ENCODE results near the gene PTF1A. TPM values are rescaled to one million over a fixed set of nuclear protein-coding genes. Genes with fewer than 3 reads are reported as not detected.
"Not testable (repeated sequence)": the region's sequence is repeated elsewhere in the genome, so short reads cannot be mapped to it uniquely, and the experiment has no call there.

The PTF1A gene
- total RNA-seq, 1 donor = not detected

DNA sequence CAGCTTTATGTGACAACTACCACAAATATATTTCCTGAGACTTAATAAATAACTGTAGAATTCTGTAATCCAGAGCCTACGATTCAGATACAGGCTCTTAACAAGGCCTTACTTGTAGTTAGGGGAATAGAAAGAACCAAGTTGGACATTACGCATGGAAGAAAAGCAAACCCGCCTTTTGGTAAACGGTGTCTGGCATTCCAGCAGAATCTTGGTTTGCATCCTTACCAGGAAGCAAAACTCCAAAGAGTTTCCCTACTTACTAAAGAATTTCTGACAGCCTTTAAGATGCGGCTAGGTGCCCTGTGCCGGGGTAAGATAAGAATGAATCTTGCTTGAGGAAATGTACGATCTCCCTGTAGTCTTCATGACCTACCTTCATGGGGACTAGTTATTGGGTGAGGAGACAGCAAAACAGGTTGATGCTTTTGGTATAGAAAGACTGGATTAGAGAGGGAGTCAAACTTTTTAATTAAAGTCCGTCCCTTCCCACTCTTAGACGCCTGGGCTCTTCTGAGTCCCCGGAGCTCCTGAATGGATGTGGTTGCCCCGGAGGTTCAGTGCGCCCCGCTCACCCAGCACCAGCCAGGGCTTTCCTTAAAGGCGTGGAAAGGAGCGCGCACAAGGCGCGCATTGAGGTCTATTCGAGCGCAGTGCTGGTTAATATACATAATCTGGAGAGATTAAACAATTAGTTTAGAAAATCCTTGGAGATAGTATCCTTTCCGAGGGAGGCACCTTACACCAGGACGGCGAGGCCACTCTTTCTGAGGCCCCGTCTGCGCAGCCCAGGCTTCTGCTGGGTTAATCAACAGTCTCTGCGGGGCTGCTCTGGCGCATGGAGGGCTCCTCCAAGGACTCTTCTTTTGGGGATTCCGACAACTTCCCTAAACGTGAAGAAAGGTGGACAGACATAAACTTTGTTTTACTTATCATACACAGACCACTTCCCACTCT, 11.5 kb downstream of the PTF1A start:
- DNase-seq (ENCODE audit: low read depth in 2 of 3, low spot score in 2 of 3) = no peak

DNA sequence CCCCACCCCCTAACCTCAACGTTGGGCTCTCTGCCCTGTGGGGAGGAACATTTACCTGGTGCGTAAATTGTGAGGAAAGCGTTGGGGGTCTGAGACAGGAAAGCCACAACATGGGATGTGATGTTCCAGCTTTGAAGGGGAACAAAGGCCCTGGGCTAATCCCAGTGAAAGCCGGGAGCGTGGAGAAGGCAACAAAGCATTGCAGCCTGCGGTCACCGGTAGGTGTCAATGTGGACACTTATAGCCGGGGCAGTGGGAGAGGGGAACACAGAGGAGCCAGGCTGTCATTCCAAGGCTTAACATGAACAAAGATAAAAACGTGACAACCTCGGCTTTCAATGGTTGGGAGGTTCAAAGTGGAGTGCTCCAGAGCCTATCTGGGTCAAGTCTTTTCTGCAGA, 12.7 kb downstream of the PTF1A start:
- DNase-seq (ENCODE audit: low read depth in 2 of 3, low spot score in 2 of 3) = no peak

DNA sequence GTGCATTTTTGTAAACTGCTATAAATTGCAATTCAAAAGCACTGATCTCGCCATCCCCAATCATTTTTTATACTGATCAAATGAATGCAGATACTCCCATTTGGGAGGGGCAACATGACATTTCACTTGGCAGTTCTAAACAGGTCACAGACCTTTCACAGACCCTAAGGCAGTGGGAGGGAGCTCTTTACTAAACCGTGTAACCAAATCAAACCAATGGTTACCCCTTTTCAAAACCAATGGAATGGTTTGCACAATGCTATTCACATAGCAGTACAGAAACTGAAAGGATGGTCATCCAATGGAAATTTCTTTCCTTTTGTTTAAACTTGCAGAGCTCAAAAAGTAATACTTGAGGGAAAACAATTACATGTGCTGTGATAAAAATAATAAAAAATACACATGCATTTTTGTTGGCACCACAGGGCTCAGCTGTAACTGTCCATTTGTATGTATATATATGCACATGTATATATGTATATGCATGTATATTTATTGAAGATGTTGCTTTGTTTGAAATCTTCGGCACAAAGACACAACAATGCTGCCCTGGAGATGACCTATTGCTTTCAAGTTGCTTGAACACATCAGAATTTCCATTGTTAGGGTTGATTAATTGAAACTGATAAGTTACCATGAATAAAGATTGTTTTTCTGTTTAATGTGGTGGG, 14.0 kb downstream of the PTF1A start:
- DNase-seq (ENCODE audit: low read depth in 2 of 3, low spot score in 2 of 3) = no peak

DNA sequence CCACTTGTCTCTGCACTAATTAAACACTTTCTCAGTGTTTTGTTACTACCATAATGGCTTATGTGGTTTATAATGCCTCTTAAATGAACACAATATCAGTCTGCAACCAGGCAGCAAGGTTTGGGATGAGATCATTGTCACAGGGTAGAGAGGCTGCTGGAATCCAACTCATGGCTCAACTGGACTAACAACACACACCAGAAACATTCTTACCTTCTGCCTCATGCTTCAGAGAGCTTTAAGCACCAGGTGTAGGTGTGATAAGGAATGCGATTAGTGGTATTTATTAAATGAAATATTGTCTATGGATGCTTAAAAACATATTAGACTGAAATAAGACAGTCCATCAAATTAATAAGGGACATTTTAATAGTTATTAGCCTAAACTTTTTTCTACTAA, 25.4 kb downstream of the PTF1A start:
- no peak for DNase-seq (ENCODE audit: low read depth in 2 of 3, low spot score in 2 of 3)

DNA sequence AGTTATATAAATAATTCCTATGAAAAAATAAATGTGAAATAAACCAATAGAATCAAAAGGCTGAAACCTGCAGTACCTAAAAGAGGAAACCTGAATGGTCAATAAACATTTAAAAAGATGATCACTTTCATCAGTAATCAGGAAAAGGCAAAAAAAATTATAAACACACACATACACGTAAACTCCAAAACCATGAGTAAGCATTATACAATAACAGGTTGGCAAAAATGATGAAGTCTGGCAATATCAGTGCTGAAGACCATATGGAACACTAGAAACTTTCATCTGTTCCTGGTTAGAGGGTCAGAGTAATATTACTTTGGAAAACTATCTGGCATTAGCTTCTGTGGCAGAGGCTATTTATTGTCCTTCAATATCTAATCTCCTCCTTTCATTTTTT, 38.5 kb downstream of the PTF1A start:
- DNase-seq (ENCODE audit: low read depth in 2 of 3, low spot score in 2 of 3) = no peak

DNA sequence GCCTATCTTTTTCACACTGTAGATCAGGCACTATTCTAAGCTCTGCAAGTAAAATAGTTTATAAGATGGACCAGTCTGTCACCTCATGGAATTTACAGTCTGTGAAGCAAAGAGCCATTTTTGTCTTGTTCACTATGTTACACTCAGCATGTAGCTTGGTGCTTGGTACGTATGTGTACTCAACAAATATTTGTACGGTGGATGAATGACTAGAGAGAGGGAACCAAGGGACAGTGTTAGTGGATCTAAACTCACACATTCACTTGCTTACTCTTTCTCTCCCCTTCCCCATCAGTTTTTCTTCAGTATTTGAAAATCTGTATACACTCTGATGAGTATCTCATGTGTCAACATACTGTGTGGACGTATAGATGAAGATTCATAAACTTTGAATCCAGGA, 45.9 kb downstream of the PTF1A start:
- DNase-seq (ENCODE audit: low read depth in 2 of 3, low spot score in 2 of 3) = no peak

DNA sequence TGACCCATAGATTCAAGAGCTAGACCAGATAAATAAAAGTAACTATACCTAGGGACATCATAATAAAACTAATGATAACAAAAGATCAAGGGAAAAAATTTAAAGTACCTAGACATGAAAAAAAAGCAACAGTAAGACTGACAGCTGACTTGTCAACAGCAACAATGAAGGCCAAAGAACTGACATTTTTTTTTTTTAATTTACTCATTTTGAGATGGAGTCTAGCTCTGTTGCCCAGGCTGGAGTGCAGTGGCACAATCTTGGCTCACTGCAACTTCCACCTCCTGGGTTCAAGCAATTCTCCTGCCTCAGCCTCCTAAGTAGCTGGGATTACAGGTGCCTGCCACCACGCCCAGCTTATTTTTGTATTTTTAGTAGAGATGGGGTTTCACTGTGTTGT, 49.7 kb downstream of the PTF1A start:
- DNase-seq (ENCODE audit: low read depth in 2 of 3, low spot score in 2 of 3) = not testable (repeated sequence)

Small RNA genes within 50 kb of the gene (small RNA-seq; reads per million reads assigned to genes)
- not detected for gene RF00561

Other genes starting within 250 kb of the PTF1A start
- 6.7 TPM for gene MSRB2, start 96.7 kb upstream of the PTF1A start, total RNA-seq
- gene C10orf67, start 152.5 kb downstream of the PTF1A start, total RNA-seq = not detected
- 16.2 TPM for gene OTUD1, start 246.8 kb downstream of the PTF1A start, total RNA-seq